Endothelial cell of hepatic sinusoid (primary cell): Measurements from ENCODE around the gene MALRD1.
"Not testable (repeated sequence)": the region's sequence is repeated elsewhere in the genome, so short reads cannot be mapped to it uniquely, and the experiment has no call there.

Experiments used
- in situ Hi-C: cut with HindIII; loops from 2 replicates; pipeline ENCODE4 v1.10.0; 2017; ENCODE audit warnings: low sequenced_read_pairs

Gene MALRD1

GRCh38 chr10:19745672-19746071 is 697.1 kb downstream of the MALRD1 start:
- in situ Hi-C loops, result no loop called here

- in situ Hi-C loops, result no loop called here
These were observed 700.7 kb downstream of the MALRD1 start for GRCh38 chr10:19749185-19749729.

DNA sequence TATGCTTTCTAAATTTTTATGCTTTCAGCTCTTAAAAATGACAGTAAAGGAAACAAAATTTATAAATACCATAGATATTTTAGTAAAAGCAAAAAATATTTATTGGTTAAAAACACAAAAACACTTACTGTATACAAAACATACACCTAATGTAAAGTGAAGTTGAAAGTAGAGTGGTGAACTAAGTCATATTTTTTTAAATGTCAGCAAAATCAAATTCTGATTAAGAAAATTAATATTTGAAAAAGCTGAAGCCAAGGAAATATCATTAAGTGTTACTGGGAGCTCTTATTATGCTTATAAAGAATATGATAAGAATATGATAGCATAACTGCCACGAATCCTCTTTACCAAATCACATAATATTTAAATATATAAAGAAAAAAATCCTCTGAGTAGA is 702.4 kb downstream of the MALRD1 start:
- in situ Hi-C loops, result no loop called here

GRCh38 chr10:19756919-19757318 is 708.3 kb downstream of the MALRD1 start:
- in situ Hi-C loops, result no loop called here

GRCh38 chr10:19762026-19762425 is 713.4 kb downstream of the MALRD1 start:
- in situ Hi-C loops, result no loop called here

- in situ Hi-C loops, result no loop called here
These were observed 715.5 kb downstream of the MALRD1 start for GRCh38 chr10:19764111-19764510.

- in situ Hi-C loops, result no loop called here
These were observed 719.3 kb downstream of the MALRD1 start for GRCh38 chr10:19767876-19768275.

DNA sequence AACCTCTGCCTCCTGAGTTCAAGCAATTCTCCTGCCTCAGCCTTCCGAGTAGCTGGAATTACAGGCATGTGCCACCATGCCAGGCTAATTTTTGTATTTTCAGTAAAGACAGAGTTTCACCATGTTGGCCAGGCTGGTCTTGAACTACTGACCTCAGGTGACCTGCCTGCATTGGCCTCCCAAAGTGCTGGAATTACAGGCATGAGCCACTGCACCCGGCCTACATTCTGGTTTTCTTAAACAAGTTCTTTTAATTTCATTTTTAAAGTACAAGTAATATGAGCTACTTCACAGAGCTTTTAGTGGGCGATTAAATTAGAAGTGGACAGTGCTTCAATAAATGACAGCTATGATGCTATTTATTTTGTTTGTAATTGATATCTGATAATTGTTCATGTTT is 721.2 kb downstream of the MALRD1 start:
- in situ Hi-C loops, result not testable (repeated sequence)

DNA sequence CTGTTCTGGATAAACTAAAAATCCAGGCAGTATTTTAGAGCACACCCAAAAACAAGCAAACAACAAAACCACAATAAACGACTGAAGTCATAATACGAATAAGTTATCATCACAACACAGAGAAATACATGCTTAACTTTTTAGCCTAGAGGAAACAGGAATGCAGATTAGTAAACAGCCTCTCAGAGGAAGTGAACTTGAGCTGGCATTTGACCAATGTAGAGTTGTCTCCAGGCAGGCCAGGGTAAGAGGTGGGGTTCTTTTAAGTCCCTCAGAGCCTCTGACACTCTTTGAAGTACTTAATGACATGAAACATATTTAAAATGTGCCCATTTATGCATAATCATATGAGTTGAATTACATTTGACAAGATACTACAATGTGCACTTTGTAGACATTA is 724.4 kb downstream of the MALRD1 start:
- in situ Hi-C loops, result no loop called here

- in situ Hi-C loops, result no loop called here
These were observed 726.7 kb downstream of the MALRD1 start for GRCh38 chr10:19775296-19775695.

DNA sequence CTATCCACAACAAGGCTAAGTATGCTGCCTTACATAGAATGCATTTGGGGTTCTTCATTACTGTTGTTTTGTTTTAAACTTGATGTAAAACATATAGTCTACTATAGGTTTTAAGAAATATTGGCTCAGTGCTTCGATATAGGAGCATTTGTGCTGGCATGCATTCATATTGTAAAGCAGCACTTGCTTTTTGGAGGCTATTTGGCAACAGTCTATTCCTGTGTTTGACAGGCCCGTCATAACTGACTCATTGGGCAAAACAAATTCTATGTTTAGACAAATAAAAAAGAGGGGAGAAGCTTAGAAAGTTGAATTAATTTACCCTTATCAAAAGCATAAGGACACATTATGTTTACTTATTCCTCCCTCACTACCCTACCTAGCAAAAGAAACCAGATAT is 729.2 kb downstream of the MALRD1 start:
- in situ Hi-C loops, result no loop called here

- in situ Hi-C loops, result no loop called here
These were observed 730.4 kb downstream of the MALRD1 start for GRCh38 chr10:19778996-19779395.

DNA sequence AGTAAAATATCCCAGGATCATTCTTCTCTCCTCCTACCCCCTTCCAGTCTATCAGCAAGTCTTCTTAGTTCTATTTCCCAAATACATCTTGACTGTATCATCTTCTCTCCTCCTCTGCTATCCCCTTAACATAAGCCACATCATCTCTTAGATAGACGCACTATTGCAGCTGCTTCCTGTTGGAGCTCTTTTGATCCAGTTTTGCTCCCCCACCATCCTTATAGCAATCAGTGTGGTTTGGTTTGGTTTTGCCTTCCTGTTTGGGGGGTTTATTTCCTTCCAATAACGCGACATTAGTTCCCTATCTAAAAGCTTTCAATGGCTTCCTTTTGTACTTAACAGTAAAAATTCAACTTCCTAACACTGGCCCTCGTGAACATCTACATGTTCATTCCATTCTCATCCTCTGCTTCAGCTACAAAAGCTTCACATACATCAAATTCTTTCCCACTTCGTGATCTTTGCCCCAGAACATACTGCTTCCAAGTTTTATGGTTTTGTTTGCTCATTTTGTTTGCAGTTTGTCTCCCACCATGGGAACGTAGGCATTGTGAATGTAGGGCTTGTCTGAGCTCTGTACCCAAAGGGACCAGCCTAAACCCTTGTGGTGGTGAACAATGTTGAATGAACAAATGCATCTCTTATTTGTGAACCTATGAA is 734.0 kb downstream of the MALRD1 start:
- in situ Hi-C loops, result no loop called here

DNA sequence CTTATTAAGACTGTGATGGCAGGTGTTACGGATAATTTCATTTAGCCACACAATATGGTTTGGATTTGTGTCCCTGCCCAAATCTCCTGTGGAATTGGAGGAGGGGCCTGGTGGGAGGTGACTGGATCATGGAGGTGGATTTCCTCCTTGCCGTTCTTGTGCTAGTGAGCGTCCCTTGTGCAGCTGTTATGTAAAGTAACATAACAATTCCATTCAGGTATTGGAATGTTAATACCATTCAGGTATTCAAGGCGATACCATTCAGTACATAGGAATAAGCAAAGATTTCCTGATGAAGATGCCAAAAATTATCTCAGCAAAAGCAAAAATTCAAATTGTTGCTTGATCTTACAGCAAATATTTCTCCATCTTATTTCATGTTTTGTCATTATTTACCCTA is 735.1 kb downstream of the MALRD1 start:
- in situ Hi-C loops, result no loop called here
